ENCODE measurements around the gene COA5.

- TF ChIP-seq CTCF (IDR thresholded peaks at IDR 0.05; ENCODE audit: low read depth, low read length) (no peak), EZH2phosphoT487 (IDR thresholded peaks at IDR 0.05; ENCODE audit: low read depth) (no peak)
Observed at GRCh38 chr2:98580656-98581284, 27.5 kb downstream of the COA5 start.

All from OCI-LY3 (cell line).